ENCODE results near the gene GPATCH8.

GPATCH8 gene

DNA sequence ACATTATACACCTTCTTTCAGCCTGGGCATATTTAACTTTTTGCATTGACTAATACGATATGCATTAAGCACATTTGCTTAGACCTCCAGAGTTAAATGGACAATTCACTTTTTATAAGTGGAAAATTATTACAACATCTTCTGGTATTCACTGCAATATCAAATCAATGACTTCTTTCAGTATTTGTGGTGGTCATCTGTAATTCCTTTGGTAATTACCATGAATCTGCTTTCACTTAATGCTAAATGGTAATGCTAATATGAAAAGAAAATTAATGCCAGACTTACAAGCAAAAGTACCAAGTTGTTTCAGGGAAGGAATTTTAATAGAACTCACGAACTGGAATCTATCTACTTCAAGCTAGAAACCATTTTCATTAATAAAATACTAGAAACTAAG lies 6.4 kb downstream of the GPATCH8 start:
- Histone ChIP-seq H3K27me3 (ENCODE audit: control insufficient read depth, insufficient read depth, low read length, poor library complexity, severe bottlenecking) (no peaks in the 10 kb centered on the region), H3K4me1 (ENCODE audit: control insufficient read depth, insufficient read depth, low read length) (no peaks in the 10 kb centered on the region), H3K36me3 (ENCODE audit: control insufficient read depth, insufficient read depth, low read length) (no peaks in the 10 kb centered on the region), H3K27ac (ENCODE audit: insufficient read depth, low read depth, low read length, poor library complexity, severe bottlenecking) (no peak overlapping the region), H3K9me3 (ENCODE audit: control insufficient read depth, low read length) (no peaks in the 10 kb centered on the region), H3K4me3 (ENCODE audit: insufficient read depth, low read depth, low read length) (no peak overlapping the region)
- 92 to 100% methylated on average over 2 of the region's 2 CpGs for WGBS, 2 experiments

DNA sequence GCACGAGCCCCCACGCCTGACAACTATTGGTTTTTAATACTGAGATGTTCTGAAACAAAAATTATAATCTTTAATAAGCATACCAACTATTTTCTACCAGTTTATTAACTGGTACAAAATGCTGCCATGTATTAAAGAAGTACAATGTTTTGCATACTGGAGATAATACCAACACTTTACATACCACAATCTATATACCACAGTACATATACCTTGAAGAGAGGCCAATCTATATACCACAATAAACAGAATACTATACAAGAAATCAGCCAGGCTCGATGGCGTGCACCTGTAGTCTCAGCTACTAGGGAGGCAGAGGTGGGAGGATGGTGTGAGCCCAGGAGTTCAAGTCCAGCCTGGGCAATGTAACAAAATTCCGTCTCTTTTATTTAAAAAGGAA lies 9.9 kb downstream of the GPATCH8 start:
- Histone ChIP-seq H3K4me1 (ENCODE audit: control insufficient read depth, insufficient read depth, low read length) (no peaks in the 10 kb centered on the region), H3K4me3 (ENCODE audit: insufficient read depth, low read depth, low read length) (no peak overlapping the region), H3K27me3 (ENCODE audit: control insufficient read depth, insufficient read depth, low read length, poor library complexity, severe bottlenecking) (no peaks in the 10 kb centered on the region), H3K36me3 (ENCODE audit: control insufficient read depth, insufficient read depth, low read length) (no peaks in the 10 kb centered on the region), H3K27ac (ENCODE audit: insufficient read depth, low read depth, low read length, poor library complexity, severe bottlenecking) (no peak overlapping the region), H3K9me3 (ENCODE audit: control insufficient read depth, low read length) (no peaks in the 10 kb centered on the region)
- WGBS, 2 experiments, result 95 to 98% methylated on average over 4 of the region's 5 CpGs

DNA sequence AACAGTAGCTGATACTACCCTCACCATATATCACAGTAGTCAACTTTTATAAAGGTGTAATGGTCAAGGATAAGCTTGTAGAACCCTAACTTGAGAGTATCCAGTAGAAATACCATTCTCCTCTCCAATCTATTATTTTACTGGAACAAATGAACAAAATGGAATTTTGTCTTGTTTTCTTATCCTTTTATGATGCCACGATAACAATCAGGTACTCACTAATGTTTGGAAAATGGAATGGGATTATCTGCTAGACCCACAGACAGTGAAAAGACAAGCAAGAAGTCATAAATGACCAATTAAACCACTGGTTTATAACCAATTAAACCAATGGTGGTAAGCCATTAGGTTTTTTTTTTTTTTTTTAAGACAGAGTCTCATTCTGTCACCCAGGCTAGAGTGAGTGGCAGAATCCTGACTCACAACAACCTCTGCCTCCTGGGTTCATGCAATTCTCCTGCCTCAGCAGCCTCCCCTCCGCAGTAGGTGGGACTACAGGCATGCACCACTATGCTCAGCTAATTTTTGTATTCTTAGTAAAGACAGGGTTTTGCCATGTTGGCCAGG lies 10.4 kb downstream of the GPATCH8 start:
- WGBS, 2 experiments, result 98 to 100% methylated on average over 2 of the region's 2 CpGs
- Histone ChIP-seq H3K27ac (ENCODE audit: insufficient read depth, low read depth, low read length, poor library complexity, severe bottlenecking) (no peak overlapping the region), H3K4me1 (ENCODE audit: control insufficient read depth, insufficient read depth, low read length) (no peaks in the 10 kb centered on the region), H3K9me3 (ENCODE audit: control insufficient read depth, low read length) (no peaks in the 10 kb centered on the region), H3K4me3 (ENCODE audit: insufficient read depth, low read depth, low read length) (no peak overlapping the region), H3K36me3 (ENCODE audit: control insufficient read depth, insufficient read depth, low read length) (no peaks in the 10 kb centered on the region), H3K27me3 (ENCODE audit: control insufficient read depth, insufficient read depth, low read length, poor library complexity, severe bottlenecking) (no peaks in the 10 kb centered on the region)

DNA sequence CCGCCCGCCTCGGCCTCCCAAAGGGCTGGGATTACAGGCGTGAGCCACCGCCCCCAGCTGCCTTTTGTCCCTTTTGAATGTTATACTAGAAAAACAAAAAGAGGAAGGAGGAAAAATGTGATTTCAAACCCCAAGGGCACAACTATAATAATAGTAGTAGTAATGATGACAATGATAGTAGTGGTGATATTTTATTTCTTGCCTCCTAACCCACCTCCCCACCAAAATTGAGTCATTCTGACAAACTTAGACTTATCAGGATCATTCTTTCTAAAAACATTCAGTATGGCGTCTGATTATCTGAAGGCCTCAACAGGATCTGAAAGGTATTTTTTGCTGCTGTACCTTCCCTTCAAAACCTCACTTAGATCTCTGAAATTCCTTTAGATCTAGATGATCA lies 13.6 kb downstream of the GPATCH8 start:
- no peaks in the 10 kb centered on the region for H3K4me1 ChIP-seq (ENCODE audit: control insufficient read depth, insufficient read depth, low read length)
- H3K27ac ChIP-seq (ENCODE audit: insufficient read depth, low read depth, low read length, poor library complexity, severe bottlenecking), result no peak overlapping the region
- WGBS, 2 experiments, result 89 to 98% methylated on average over 6 of the region's 6 CpGs

DNA sequence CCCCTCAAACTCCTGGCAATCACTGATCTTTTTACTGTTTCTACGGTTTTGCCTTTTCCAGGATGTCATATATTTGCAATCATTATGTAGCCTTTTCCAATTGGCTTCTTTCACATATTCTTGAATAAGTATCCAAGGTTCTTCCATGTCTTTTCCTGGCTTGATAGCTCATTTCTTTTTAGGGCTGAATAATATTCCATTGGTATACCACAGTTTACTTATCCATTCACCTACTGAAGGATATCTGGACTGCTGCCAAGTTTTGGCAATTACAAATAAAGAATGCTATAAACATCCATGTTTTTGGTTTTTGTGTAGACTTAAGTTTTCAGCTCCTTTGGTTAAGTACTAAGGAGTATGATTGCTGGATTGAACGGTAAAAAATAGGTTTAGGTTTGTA lies 16.0 kb downstream of the GPATCH8 start:
- Histone ChIP-seq H3K9me3 (ENCODE audit: control insufficient read depth, low read length) (no peaks in the 10 kb centered on the region), H3K36me3 (ENCODE audit: control insufficient read depth, insufficient read depth, low read length) (no peaks in the 10 kb centered on the region), H3K4me3 (ENCODE audit: insufficient read depth, low read depth, low read length) (no peak overlapping the region), H3K4me1 (ENCODE audit: control insufficient read depth, insufficient read depth, low read length) (no peaks in the 10 kb centered on the region), H3K27me3 (ENCODE audit: control insufficient read depth, insufficient read depth, low read length, poor library complexity, severe bottlenecking) (no peaks in the 10 kb centered on the region), H3K27ac (ENCODE audit: insufficient read depth, low read depth, low read length, poor library complexity, severe bottlenecking) (no peak overlapping the region)
- WGBS, 2 experiments, result 90 to 93% methylated on average over 2 of the region's 2 CpGs

More for the DNA sequence above, 13.6 kb downstream of the GPATCH8 start:
- no peaks in the 10 kb centered on the region for H3K36me3 ChIP-seq (ENCODE audit: control insufficient read depth, insufficient read depth, low read length)
- H3K9me3 ChIP-seq (ENCODE audit: control insufficient read depth, low read length), result no peaks in the 10 kb centered on the region
- H3K27me3 ChIP-seq (ENCODE audit: control insufficient read depth, insufficient read depth, low read length, poor library complexity, severe bottlenecking), result no peaks in the 10 kb centered on the region
- no peak overlapping the region for H3K4me3 ChIP-seq (ENCODE audit: insufficient read depth, low read depth, low read length)

DNA sequence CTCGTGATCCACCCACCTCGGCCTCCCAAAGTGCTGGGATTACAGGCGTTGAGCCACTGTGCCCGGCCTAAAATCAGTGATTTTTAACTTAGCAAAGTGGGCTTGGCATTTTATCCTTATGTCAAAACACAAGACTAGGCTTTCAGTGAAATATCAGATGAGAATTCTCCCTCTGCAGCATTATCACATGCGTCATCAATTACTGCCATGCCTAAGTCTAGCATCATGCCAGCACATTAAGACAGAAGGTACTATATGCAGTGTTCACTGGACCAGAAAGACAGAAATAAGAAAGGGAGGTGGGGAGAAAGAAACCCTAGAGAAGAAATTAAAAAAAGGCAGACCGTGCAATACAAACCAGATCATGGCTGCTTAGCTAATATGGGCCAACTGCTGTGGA lies 29.8 kb downstream of the GPATCH8 start:
- Histone ChIP-seq H3K9me3 (ENCODE audit: control insufficient read depth, low read length) (no peaks in the 10 kb centered on the region), H3K36me3 (ENCODE audit: control insufficient read depth, insufficient read depth, low read length) (no peaks in the 10 kb centered on the region), H3K4me3 (ENCODE audit: insufficient read depth, low read depth, low read length) (no peak overlapping the region), H3K4me1 (ENCODE audit: control insufficient read depth, insufficient read depth, low read length) (no peaks in the 10 kb centered on the region), H3K27me3 (ENCODE audit: control insufficient read depth, insufficient read depth, low read length, poor library complexity, severe bottlenecking) (no peaks in the 10 kb centered on the region), H3K27ac (ENCODE audit: insufficient read depth, low read depth, low read length, poor library complexity, severe bottlenecking) (no peak overlapping the region)
- 90 to 95% methylated on average over 6 of the region's 6 CpGs for WGBS, 2 experiments

DNA sequence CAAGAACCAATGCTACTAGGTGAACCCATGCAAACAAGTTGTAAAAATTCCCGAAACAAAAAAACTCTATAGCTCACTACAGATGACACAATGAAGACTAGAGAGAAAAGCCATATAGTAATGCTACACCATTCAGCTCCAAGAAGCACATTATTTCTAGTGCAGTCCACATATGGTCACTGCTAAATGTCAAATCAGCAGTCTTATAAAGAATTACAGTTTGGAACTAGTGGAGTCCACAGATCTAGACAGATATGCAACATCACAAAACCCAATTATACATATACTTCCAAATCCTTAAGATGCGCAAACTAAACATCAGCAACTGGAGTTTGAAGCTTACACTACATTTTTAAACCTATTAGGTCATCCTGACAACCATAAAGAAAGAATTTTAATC lies 33.5 kb downstream of the GPATCH8 start:
- Histone ChIP-seq H3K4me3 (ENCODE audit: insufficient read depth, low read depth, low read length) (no peak overlapping the region), H3K27me3 (ENCODE audit: control insufficient read depth, insufficient read depth, low read length, poor library complexity, severe bottlenecking) (no peaks in the 10 kb centered on the region), H3K9me3 (ENCODE audit: control insufficient read depth, low read length) (no peaks in the 10 kb centered on the region), H3K36me3 (ENCODE audit: control insufficient read depth, insufficient read depth, low read length) (no peaks in the 10 kb centered on the region), H3K4me1 (ENCODE audit: control insufficient read depth, insufficient read depth, low read length) (no peaks in the 10 kb centered on the region), H3K27ac (ENCODE audit: insufficient read depth, low read depth, low read length, poor library complexity, severe bottlenecking) (no peak overlapping the region)
- 94 to 98% methylated on average over 2 of the region's 2 CpGs for WGBS, 2 experiments

DNA sequence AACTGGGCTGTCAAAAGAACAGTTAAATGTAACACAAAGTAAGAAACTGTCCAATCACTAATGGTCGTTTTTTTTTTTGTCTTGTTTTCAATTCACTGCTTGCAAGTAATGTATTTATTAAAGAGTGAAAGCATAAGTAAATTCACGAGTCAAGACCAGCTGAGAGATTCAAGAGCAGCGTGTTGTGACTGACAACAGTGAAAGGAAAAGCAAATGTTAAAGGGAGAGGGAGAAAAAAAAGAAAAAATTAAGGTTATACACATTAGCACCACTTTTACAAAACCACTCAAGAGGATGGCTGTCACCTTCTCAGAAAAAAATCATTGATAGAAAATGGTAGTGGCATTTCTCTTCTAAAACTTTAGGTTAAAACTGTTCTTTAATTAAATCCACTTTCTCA lies 36.1 kb downstream of the GPATCH8 start:
- WGBS, 2 experiments, result 84 to 90% methylated on average over 3 of the region's 3 CpGs
- Histone ChIP-seq H3K4me3 (ENCODE audit: insufficient read depth, low read depth, low read length) (no peak overlapping the region), H3K27me3 (ENCODE audit: control insufficient read depth, insufficient read depth, low read length, poor library complexity, severe bottlenecking) (no peaks in the 10 kb centered on the region), H3K4me1 (ENCODE audit: control insufficient read depth, insufficient read depth, low read length) (no peaks in the 10 kb centered on the region), H3K36me3 (ENCODE audit: control insufficient read depth, insufficient read depth, low read length) (no peaks in the 10 kb centered on the region), H3K9me3 (ENCODE audit: control insufficient read depth, low read length) (no peaks in the 10 kb centered on the region), H3K27ac (ENCODE audit: insufficient read depth, low read depth, low read length, poor library complexity, severe bottlenecking) (no peak overlapping the region)

DNA sequence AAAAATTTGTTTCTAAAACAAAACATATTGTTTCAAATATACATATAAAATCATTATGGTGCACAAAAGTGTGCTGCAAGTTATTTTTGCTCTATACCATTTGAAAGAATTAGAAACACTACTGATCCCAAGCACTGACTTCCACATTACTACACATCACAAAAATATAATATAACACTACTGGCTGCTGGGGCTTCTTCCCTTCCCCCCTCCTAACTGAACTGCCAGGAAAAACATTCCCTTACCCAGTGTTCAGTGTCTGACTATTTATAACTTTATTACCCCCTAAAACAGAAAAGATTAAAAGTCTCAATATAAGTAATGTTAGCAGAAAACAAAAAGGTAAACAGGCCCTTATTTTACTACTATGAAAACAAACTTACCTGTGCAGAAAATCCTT lies 36.9 kb downstream of the GPATCH8 start:
- H3K4me3 ChIP-seq (ENCODE audit: insufficient read depth, low read depth, low read length), result no peak overlapping the region
- no peaks in the 10 kb centered on the region for H3K9me3 ChIP-seq (ENCODE audit: control insufficient read depth, low read length)
- no peaks in the 10 kb centered on the region for H3K4me1 ChIP-seq (ENCODE audit: control insufficient read depth, insufficient read depth, low read length)
- H3K27me3 ChIP-seq (ENCODE audit: control insufficient read depth, insufficient read depth, low read length, poor library complexity, severe bottlenecking), result no peaks in the 10 kb centered on the region
- H3K27ac ChIP-seq (ENCODE audit: insufficient read depth, low read depth, low read length, poor library complexity, severe bottlenecking), result no peak overlapping the region
- no peaks in the 10 kb centered on the region for H3K36me3 ChIP-seq (ENCODE audit: control insufficient read depth, insufficient read depth, low read length)

DNA sequence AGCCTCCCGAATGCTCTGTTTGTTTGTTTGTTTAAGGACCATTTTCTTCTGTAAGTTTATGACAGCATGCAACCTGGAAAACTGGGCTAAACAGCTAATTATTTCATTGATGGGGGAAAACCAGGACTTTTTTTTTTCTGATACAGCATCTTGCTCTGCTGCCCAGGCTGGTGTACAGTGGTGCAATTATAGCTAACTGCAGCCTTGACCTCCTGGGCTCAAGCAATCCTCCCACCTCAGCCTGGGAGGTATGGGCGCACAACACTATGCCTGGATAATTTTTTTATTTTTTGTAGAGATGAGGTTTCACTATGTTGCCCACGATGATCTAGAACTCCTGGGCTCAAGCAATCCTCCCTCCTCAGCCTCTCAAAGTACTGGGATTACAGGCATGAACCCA lies 37.3 kb downstream of the GPATCH8 start:
- H3K36me3 ChIP-seq (ENCODE audit: control insufficient read depth, insufficient read depth, low read length), result no peaks in the 10 kb centered on the region
- WGBS, 2 experiments, result 99 to 100% methylated on average over 2 to 3 of the region's 3 CpGs

DNA sequence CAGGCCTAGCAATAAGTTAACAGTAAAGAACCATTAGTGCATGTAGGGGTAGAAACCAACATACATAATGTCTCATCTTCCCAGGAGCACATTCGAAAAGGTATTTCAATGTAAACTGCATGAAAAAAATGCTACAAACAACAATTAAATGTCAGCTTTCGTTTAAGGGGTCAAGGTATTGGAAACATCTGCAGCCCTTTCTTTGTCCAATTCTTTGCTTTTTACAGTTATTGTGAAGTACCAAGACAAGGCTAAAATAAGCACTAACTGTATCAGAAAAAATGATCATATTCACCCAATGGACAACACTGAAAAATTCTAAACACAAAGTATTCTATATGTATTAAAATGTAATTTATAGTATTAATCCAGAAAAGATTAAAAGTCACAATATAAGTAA lies 37.9 kb downstream of the GPATCH8 start:
- no peaks in the 10 kb centered on the region for H3K36me3 ChIP-seq (ENCODE audit: control insufficient read depth, insufficient read depth, low read length)
- 97 to 98% methylated on average over 2 of the region's 2 CpGs for WGBS, 2 experiments
- no peaks in the 10 kb centered on the region for H3K27me3 ChIP-seq (ENCODE audit: control insufficient read depth, insufficient read depth, low read length, poor library complexity, severe bottlenecking)
- H3K4me3 ChIP-seq (ENCODE audit: insufficient read depth, low read depth, low read length), result no peak overlapping the region
- H3K27ac ChIP-seq (ENCODE audit: insufficient read depth, low read depth, low read length, poor library complexity, severe bottlenecking), result no peak overlapping the region
- no peaks in the 10 kb centered on the region for H3K4me1 ChIP-seq (ENCODE audit: control insufficient read depth, insufficient read depth, low read length)
- H3K9me3 ChIP-seq (ENCODE audit: control insufficient read depth, low read length), result no peaks in the 10 kb centered on the region

More for the DNA sequence above, 37.3 kb downstream of the GPATCH8 start:
- H3K27me3 ChIP-seq (ENCODE audit: control insufficient read depth, insufficient read depth, low read length, poor library complexity, severe bottlenecking), result no peaks in the 10 kb centered on the region
- no peaks in the 10 kb centered on the region for H3K9me3 ChIP-seq (ENCODE audit: control insufficient read depth, low read length)
- no peak overlapping the region for H3K27ac ChIP-seq (ENCODE audit: insufficient read depth, low read depth, low read length, poor library complexity, severe bottlenecking)
- H3K4me3 ChIP-seq (ENCODE audit: insufficient read depth, low read depth, low read length), result no peak overlapping the region
- no peaks in the 10 kb centered on the region for H3K4me1 ChIP-seq (ENCODE audit: control insufficient read depth, insufficient read depth, low read length)

Data from ectodermal cell (in vitro differentiated cells).